GM21367 (cell line): ENCODE data around the gene ADGRL3.

Experiments used
- ATAC-seq: cut with Tn5 transposase; IDR thresholded peaks from one replicate; pipeline ENCODE4 v1.9.1; 2021; ENCODE audit not compliant: unreplicated experiment

The ADGRL3 gene

GRCh38 chr4:61853041-61853440 lies 652.9 kb downstream of the ADGRL3 start:
- ATAC-seq = no peak

GRCh38 chr4:61860376-61860775 lies 660.2 kb downstream of the ADGRL3 start:
- no peak for ATAC-seq

GRCh38 chr4:61864286-61864685 lies 664.2 kb downstream of the ADGRL3 start:
- no peak for ATAC-seq

- ATAC-seq = no peak
Measured at GRCh38 chr4:61866378-61867030, 666.4 kb downstream of the ADGRL3 start.

- ATAC-seq = no peak
Measured at GRCh38 chr4:61872983-61873382, 672.9 kb downstream of the ADGRL3 start.

GRCh38 chr4:61877266-61877665 lies 677.1 kb downstream of the ADGRL3 start:
- ATAC-seq = no peak

- ATAC-seq = no peak
Measured at GRCh38 chr4:61877893-61878292, 677.8 kb downstream of the ADGRL3 start.

GRCh38 chr4:61882381-61882780 lies 682.3 kb downstream of the ADGRL3 start:
- no peak for ATAC-seq

- ATAC-seq = no peak
Measured at GRCh38 chr4:61886131-61886530, 686.0 kb downstream of the ADGRL3 start.

- no peak for ATAC-seq
Measured at GRCh38 chr4:61889117-61889516, 689.0 kb downstream of the ADGRL3 start.

- no peak for ATAC-seq
Measured at GRCh38 chr4:61890321-61890720, 690.2 kb downstream of the ADGRL3 start.

- no peak for ATAC-seq
Measured at GRCh38 chr4:61891953-61892352, 691.8 kb downstream of the ADGRL3 start.

GRCh38 chr4:61896634-61897033 lies 696.5 kb downstream of the ADGRL3 start:
- ATAC-seq = no peak

- ATAC-seq = no peak
Measured at GRCh38 chr4:61909031-61909430, 708.9 kb downstream of the ADGRL3 start.

GRCh38 chr4:61911313-61911756 lies 711.2 kb downstream of the ADGRL3 start:
- no peak for ATAC-seq

GRCh38 chr4:61913619-61914018 lies 713.5 kb downstream of the ADGRL3 start:
- ATAC-seq = no peak

GRCh38 chr4:61915501-61915900 lies 715.4 kb downstream of the ADGRL3 start:
- ATAC-seq = no peak

GRCh38 chr4:61918507-61918906 lies 718.4 kb downstream of the ADGRL3 start:
- no peak for ATAC-seq

GRCh38 chr4:61918987-61919386 lies 718.9 kb downstream of the ADGRL3 start:
- ATAC-seq = no peak

- no peak for ATAC-seq
Measured at GRCh38 chr4:61919561-61919960, 719.4 kb downstream of the ADGRL3 start.

- no peak for ATAC-seq
Measured at GRCh38 chr4:61921920-61922319, 721.8 kb downstream of the ADGRL3 start.

GRCh38 chr4:61922766-61923165 lies 722.6 kb downstream of the ADGRL3 start:
- ATAC-seq = no peak

- ATAC-seq = no peak
Measured at GRCh38 chr4:61923179-61923578, 723.1 kb downstream of the ADGRL3 start.
